ENCODE data around the gene CD38.

CD38 gene

DNA sequence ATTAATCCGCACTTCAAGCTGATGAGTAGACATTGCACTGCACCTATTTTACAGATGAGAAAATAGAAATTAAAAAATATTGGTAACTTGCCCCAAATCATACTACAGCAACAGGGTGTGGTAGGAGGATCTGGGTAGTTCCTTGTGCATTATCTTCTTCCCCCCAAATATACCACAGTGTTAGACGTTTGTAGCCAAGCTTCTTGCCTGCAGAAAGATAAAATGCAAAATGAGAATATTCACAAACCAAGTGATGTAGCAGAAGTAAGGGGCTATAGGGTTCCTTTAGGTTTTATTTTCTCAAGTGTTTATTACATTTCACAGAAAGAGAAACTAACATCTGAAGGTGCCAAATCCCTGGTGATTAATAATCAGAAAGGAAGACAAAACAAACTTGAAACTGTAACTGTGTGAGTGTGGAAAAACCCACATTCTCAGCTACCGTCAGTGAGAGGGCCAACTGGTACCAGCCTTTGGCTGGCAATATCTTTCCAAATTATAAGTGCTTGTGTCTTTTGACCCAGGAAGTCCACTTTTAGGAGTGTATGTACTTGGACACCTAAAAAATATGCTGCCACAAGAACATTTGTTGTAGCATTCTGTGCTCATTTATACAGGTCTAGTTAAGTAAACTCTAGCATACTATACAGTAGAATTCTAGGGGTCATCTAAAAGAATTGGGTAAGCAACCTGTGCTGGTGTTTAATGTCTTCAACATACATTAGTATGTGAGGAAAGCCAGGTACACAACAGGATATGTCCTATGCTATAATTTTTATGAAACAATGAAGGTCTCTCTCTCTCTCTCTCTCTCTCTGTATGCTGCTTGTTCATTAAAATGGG lies 6.7 kb upstream of the CD38 start:
- TF ChIP-seq, protein P1, sequence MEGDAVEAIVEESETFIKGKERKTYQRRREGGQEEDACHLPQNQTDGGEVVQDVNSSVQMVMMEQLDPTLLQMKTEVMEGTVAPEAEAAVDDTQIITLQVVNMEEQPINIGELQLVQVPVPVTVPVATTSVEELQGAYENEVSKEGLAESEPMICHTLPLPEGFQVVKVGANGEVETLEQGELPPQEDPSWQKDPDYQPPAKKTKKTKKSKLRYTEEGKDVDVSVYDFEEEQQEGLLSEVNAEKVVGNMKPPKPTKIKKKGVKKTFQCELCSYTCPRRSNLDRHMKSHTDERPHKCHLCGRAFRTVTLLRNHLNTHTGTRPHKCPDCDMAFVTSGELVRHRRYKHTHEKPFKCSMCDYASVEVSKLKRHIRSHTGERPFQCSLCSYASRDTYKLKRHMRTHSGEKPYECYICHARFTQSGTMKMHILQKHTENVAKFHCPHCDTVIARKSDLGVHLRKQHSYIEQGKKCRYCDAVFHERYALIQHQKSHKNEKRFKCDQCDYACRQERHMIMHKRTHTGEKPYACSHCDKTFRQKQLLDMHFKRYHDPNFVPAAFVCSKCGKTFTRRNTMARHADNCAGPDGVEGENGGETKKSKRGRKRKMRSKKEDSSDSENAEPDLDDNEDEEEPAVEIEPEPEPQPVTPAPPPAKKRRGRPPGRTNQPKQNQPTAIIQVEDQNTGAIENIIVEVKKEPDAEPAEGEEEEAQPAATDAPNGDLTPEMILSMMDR (IDR thresholded peaks at IDR 0.05; ENCODE audit: low read depth, low read length, missing control alignments), result no peak
- H3K4me3 ChIP-seq (replicated peaks; ENCODE audit: low read depth, low read length), result no peak overlapping the region
- DNase-seq (ENCODE audit: extremely low read depth, low read depth), result no peak

DNA sequence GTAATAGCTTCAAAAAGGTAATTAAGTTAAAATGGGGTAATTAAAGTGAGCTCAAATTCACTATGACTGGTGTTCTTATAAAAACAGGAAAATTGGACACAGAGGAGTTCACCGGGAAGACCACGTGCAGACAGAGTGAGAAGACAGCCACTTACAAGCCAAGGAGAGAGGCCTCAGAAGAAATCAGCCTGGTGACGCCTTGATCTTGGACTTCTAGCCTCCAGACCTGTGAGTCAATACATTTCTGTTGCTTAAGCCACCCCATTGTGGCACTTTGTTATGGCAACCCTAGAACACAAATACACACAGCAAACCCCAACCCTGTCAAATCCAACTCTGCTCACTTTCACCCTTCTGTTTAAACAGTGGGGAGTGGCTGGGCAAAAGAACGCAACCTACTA lies 4.1 kb upstream of the CD38 start:
- TF ChIP-seq, protein P1 (IDR thresholded peaks at IDR 0.05; ENCODE audit: low read depth, low read length, missing control alignments), result no peak
- no peak for DNase-seq (ENCODE audit: extremely low read depth, low read depth)
- no peak overlapping the region for H3K4me3 ChIP-seq (replicated peaks; ENCODE audit: low read depth, low read length)

DNA sequence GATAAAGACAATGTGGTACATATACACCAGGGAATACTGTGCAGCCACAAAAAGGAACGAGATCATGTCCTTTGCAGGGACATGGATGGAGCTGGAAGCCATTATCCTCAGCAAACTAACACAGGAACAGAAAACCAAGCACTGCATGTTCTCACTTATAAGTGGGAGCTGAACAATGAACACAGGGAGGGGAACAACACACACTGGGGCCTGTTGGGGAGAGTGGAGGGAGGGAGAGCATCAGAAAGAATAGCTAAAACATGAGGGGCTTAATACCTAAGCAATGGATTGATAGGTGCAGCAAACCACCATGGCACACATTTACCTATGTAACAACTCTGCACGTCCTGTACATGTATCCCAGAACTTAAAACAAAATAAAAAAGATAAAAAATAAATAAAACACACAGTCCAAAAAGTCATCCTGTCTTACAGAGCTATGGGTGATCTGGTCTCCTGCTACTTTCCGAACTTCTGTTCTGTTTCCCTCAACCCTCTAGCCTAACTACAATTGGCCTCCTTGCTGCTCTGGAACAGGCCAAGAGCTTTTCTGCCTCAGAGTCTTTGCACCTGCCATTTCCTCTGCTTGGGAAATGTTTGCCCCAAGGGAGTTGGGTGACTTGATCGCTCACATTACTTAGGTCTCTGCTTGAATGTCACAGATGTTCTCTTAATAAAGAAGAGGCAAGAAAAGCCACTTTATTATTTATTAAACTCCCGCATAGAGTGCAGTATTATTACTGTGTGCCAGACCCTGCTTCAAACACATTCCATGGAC lies 1.1 kb upstream of the CD38 start:
- DNase-seq (ENCODE audit: extremely low read depth, low read depth), result no peak
- TF ChIP-seq, protein P1 (IDR thresholded peaks at IDR 0.05; ENCODE audit: low read depth, low read length, missing control alignments), result no peak
- H3K4me3 ChIP-seq (replicated peaks; ENCODE audit: low read depth, low read length), result no peak overlapping the region

DNA sequence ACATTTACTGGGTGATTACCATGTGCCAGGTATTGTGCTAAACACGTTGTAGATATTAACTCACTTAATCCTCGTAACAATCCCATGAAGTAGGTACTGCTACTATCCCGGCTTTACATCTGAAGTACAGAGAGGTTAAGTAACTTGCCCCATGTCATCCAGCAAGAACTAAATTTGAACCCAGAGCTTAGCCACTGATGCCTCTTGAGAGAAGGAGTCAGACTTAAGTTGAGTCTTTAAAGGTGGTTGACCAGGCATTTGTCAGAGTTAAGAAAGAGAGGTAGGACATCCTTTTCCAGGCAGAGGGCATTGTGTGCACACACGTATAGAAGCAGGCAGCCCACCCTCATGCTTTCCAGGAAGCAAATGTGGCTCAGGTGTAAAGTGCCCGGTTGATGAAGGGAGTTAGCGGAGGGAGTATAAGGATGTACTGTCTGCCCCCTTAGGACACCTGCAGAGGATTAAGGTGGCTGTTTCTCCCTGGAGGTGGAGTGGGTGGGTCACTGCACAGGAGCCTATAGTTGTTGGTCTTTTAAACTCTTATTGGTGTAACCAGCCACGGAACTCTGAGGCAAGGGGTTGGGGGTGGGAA lies 335 bp upstream of the CD38 start:
- TF ChIP-seq, protein P1 (IDR thresholded peaks at IDR 0.05; ENCODE audit: low read depth, low read length, missing control alignments), result no peak
- no peak overlapping the region for H3K4me3 ChIP-seq (replicated peaks; ENCODE audit: low read depth, low read length)
- no peak for DNase-seq (ENCODE audit: extremely low read depth, low read depth)

DNA sequence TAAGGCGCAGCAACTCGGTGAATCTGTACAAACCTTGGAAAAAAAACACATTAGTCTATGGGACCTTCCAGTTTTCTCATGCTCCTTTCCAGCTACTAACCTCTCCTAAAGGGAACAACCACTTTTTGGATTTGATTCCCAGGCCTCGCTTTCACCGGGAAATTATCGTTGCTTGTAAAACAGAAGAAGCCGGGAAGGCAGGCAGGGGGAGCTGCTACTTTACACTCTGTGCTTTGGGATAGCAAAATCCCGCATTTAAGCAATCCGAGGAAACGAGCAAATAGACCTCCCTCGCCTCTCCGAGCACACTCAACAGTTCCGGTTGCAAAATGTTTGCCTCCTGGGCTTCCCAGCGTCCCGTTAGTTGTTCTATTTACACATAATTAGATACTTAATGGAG lies 1.2 kb downstream of the CD38 start:
- DNase-seq (ENCODE audit: extremely low read depth, low read depth), result peak; percentile 16
- H3K4me3 ChIP-seq (replicated peaks; ENCODE audit: low read depth, low read length), result peak overlapping the region; percentile 24; the same call in 1 of the 2 replicates
- TF ChIP-seq, protein P1 (IDR thresholded peaks at IDR 0.05; ENCODE audit: low read depth, low read length, missing control alignments), result peak; percentile 35

DNA sequence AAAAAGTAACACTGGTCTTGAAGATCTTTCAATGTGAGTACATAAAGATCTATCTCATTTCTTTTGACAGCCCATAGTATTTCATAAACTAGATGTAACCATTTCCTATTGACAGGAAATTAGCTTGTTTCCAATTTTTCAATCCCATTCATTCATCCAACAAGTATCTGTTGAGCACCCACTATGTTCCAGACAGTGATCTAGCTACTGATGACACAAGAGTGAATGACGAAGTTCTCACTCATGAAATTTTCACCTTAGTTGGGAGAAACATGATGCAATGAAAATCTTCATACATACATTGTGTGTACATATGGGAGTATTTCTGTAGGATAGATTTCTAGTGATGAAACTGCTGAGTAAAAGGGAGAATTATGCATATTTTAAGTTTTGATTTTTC lies 1.7 kb downstream of the CD38 start:
- no peak overlapping the region for H3K4me3 ChIP-seq (replicated peaks; ENCODE audit: low read depth, low read length)
- TF ChIP-seq, protein P1 (IDR thresholded peaks at IDR 0.05; ENCODE audit: low read depth, low read length, missing control alignments), result no peak
- DNase-seq (ENCODE audit: extremely low read depth, low read depth), result no peak
